NCI-H526 treated with DMSO at 0.1 percent for 48 hours (cell line): ENCODE data around the gene CERS5.
"Not testable (repeated sequence)": the region's sequence is repeated elsewhere in the genome, so short reads cannot be mapped to it uniquely, and the experiment has no call there.

ENCODE experiments used
- DNase-seq: peaks from one replicate; lab custom pipeline; 2025; lab: John Stamatoyannopoulos, UW

The CERS5 gene

DNA sequence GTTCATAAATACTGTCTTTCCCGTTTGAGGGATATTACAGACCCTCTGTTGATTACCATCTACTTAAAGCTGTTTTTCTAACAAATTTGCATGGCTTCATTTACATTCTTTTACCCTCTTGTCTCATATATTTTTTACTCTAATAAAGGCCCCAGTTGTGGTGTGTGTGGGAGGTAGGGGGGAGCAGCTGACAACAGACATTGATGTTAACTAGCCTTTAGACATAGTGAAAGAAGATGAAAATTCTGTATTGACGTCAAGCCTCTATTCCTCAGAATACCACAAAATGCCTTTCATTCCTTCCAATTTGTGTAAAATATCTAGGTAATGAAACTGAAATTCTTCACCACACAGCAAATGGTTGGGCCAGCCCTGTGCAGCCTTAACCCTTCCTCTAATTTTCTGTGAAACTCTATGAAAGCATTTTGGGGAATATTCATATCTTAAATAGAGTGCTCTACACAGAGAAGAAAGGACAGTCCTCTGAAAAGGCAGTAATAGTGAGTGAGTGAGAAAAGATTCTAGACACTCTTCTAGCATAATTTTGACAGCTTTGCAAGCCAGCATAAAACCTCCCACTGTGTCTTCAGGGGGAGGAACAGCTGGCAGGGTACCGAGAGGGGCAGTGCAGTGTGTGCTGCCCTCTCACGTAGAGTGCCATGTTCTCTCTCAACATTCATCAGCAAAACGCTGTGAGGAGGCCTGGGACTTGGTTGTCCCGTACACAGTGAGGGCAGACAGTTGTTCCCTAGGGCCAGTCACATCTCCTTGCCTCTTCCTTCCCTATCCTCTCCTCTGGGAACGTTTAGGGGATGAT lies 20.1 kb upstream of the CERS5 start:
- DNase-seq, result no peak

DNA sequence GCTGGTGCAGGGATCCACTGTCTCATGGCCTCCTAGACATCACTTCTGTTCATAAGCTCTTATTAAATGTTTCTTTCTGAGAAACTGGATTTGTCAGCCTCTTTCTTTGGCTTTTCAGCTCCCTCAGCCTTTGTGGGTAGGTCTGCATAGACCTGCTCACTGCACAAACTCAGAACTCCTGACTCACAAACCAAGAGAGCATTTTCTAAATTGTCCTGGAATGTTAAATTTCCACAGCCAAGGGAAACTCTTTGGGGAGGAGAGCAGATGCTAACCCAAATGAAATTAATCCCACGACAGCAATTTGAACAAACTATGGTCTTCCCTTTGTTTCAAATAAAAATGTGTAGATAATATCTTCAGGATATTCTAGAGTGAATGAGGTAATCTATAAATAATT lies 19.5 kb upstream of the CERS5 start:
- no peak for DNase-seq

DNA sequence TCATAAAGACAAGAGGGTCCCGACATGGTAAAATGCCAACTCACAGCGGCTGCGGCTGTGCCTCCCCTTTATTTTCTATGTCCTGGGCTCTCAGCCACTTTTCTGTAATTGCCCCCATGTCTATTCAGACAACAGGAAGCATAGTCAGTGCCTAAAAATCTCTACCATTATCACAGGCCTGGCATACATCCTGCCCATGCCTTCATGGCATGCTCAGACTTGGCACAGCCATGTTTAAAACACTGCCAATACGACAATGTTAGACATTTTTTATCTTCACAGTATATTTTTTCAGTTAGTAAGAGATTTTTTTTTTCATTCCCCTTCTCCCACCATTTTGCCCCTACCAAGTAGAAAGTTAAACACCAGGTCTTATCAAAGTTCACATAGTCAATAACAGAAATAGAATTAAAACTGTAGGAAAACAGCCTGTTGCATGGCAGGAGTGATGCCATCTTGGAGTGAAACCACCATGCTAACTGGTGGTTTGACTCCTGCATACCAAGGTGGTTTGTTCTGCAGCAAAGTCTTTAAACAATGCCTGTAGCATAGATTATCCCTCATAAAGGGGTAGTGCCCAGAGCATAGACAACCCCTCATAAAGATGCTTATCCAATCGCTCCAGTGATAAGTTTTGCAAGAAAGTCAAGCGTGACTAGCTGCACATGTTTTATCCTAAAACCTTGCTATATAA lies 18.9 kb upstream of the CERS5 start:
- DNase-seq, result no peak

- DNase-seq, result no peak
These were observed 18.2 kb upstream of the CERS5 start for GRCh38 chr12:50185301-50185895.

DNA sequence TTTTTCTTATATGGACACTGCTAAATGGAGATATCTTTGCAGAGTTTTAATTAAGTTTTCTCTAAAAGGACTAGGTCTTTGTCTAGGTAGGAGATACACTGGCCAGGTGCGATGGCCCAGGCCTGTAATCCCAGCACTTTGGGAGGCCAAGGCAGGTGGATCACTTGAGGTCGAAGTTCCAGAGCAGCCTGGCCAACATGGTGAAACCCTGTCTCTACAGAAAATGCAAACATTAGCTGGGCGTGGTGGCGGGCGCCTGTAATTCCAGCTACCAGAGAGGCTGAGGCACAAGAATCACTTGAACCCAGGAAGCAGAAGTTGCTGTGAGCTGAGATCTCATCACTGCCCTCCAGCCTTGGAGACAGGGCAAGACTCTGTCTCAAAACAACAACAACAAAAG lies 17.1 kb upstream of the CERS5 start:
- DNase-seq, result no peak

DNA sequence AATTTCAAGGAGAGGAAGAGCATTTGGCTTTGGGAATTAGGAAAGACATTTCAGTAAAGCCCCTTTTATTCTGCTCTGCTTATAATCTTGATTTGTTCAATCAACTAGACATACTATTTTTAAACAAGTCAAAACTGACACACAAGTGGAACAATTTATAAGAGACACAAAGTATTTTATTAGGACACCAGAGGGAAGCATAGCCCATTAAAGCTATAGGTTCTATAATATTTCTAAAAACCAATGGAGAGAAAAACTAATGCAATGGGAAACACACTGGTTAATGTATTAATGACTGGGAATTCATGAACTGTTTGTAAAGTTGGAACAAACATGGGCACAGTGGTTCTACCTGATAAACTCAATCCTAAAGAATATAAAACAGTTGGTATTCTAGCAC lies 15.3 kb upstream of the CERS5 start:
- DNase-seq, result no peak

DNA sequence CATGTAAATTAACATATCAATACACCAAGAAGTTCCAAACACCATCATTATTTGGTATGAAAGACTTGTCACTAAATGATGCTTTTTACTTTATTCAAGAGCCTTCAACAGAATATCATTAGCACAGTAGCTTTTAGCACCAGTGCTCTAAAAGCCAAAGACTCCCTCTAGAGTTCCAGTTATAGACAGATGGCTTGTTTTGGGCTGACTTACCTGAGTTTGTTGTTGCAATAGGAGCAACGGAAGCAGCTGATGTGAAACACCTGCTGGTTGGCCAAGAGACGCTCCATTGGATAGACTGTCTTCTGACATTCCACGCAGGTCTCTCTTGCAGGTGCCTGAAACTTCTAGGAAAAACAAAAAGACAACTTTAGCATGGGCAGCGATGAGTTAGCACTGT lies 14.5 kb upstream of the CERS5 start:
- no peak for DNase-seq

DNA sequence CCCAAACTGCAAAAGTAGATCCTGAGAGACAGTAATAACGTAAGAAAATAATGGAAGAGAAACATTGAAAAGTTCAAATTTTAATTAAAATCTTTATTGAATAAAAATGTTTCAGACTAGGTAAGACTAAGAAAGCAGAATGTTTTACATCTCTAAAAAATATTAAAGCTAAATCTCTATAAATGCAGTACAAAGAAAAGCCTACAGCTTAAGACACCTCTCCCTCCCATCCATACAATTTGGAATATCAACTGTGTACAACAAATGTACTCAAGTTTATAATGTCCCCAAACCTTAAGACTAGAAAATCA lies 8.5 kb upstream of the CERS5 start:
- no peak for DNase-seq

DNA sequence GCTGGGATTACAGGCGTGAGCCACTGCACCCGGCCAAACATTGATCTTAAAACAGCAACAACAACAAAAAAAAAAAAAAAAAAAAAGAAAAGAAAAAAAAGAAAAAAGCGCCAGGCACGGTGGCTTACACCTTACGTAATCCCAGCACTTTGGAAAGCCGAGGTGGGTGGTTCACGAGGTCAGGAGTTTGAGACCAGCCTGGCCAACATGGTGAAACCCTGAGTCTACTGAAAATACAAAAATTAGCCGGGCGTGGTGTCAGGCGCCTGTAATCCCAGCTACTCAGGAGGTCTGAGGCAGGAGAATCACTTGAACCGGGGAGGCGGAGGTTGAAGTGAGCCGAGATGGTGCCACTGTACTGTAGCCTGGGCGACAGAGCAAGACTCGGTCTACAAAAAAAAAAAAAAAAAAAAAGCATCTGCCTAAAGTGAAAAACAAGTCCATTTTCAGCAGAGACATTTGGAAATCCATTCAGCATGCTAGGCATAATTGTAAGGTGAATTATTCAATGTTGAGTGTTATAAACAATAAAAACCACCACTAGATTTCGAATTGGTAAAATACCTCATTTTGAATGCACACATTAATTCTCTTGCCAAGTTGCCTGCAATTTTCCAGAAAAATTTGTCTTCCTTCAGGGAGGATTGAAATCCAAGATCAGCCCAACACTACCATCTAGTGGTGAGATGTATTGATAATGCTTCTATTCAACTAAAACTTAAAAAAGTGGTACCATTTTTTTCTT lies 8.0 kb upstream of the CERS5 start:
- no peak for DNase-seq

GRCh38 chr12:50166799-50167048 lies 445 bp downstream of the CERS5 start:
- no peak for DNase-seq

GRCh38 chr12:50164963-50165362 lies 2.2 kb downstream of the CERS5 start:
- no peak for DNase-seq

DNA sequence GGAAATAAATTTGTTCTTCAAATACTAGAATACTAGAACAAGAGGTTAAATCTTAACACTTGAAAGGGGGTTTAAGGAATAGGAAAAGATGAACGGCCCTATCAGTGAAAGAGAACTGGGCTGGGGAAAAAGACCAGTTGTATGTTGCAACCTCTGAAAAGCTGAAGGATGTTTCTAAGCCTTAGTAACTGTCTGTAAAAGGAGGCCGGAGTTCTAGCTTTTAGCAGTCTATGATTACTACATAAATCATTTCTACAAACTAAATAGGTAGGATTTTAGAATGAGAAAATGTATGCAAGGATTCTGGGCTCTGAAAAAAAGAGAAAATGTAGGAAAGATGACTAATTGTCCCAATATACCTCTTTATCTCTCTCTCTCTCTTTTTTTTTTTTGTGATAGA lies 4.9 kb downstream of the CERS5 start:
- DNase-seq, result no peak

- DNase-seq, result no peak
These were observed 6.5 kb downstream of the CERS5 start for GRCh38 chr12:50160643-50161042.

DNA sequence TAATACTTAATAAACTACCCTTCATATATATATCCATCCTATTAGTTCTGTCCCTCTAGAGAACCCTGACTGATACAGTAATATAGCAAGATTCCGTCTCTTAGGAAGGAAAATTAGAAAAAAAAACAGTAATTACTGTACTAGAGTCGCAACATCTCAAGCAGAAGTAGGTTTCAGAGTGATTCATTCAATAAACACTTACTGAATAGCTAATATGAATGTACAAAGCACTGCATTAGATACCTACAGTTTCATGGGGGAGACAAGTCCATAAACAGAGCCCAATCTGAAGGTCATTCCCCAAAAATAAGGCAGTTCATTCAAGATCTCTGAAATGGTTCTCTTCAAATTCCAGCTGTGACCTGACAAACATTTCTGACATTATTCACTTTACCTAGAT lies 9.9 kb downstream of the CERS5 start:
- DNase-seq, result no peak

GRCh38 chr12:50156641-50157040 lies 10.5 kb downstream of the CERS5 start:
- no peak for DNase-seq

- not testable (repeated sequence) for DNase-seq
These were observed 12.2 kb downstream of the CERS5 start for GRCh38 chr12:50154947-50155346.

DNA sequence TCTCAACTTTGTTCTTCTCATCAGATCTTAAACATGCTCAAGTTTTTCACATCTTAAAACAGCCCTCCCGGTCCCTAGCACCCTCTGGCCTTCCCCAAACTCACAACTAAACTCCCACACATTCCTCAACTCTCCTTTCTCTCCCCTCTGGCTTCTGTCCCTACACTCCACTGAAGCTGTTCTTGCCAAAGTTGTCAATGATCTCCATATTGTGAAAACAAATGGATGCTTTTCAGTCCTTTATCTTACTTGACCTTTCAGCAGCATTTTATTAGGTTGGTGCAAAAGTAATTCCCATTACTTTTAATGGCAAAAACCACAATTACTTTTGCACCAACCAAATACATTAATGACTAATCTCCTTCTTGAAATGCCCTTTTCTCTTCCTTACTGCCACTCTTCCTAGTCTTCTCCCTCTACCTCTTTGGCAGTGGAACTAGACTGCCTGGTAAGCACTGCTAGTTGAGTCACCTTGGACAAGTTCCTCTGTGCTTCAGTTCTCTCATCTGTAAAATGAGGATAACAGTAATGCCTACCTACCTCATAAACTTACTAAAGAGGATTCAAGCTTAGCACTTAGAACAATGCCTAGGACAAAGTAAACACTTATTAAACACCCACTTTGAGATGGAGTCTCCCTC lies 16.0 kb downstream of the CERS5 start:
- DNase-seq, result no peak

GRCh38 chr12:50149311-50149710 lies 17.9 kb downstream of the CERS5 start:
- DNase-seq, result no peak

DNA sequence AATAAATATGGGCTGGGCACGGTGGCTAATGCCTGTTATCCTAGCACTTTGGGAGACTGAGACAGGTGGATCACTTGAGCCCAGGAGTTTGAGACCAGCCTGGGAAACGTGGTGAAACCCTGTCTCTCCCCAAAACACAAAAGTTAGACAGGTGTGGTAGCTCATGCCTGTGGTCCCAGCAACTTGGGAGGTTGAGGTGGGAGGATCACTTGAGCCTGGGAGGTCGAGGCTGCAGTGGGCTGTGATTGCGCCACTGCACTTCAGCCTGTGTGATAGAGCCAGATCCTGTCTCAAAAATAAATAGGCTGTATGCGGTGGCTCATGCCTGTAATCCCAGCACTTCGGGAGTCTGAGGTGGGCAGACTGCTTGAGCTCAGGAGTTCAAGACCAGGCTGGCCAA lies 19.2 kb downstream of the CERS5 start:
- DNase-seq, result not testable (repeated sequence)

DNA sequence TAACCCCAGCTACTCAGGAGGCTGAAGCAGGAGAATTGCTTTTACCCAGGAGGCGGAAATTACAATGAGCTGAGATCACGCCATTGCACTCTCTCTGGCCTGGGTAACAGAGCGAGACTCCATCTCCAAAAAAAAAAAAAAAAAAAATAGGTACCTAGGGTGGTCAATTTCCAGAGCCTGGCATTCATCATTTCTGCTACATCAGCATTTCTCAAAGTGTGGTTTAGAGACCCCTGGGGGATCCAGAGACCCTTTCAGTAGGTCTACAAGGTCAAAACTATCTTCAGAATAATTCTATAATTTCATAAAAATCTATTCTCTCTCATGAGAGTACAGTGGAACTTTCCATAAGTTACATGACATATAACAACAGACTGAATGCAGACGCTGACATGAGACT lies 19.9 kb downstream of the CERS5 start:
- DNase-seq, result no peak

DNA sequence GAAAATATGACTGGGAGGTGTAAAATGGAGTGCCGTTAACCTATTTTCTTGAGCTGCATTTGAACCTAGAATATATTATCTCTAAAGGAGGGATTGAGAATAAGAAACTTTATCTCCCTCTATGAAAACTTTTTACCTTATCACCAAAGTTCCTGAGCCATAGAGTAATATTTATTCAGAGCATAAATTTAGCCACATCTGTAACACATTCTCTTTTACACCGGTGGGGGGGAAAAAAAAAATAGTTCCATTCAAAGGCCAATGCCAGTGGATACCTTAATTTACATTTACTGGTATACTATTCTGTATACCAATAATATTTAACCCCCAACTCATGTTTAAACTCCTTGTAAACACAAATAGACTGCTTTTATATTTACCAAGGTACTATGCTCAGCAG lies 21.7 kb downstream of the CERS5 start:
- no peak for DNase-seq

- no peak for DNase-seq
These were observed 24.2 kb downstream of the CERS5 start for GRCh38 chr12:50142993-50143392.
